Upper lobe of right lung (tissue), 1 donor: ENCODE results near the gene G0S2. TPM values are rescaled to one million over a fixed set of nuclear protein-coding genes. Genes with fewer than 3 reads are reported as not detected.

Source experiments
- ATAC-seq: fragments of 200-7000 bp; cut with Tn5 transposase; one replicate; pipeline ENCODE4 v1.9.1; 2020; ENCODE audit warnings: mild to moderate bottlenecking, moderate library complexity
- DNase-seq: peaks from one replicate; pipeline ENCODE4 v3.0.0-alpha.2; 2020
- H3K27ac ChIP-seq: fragments of 200-600 bp; one replicate; pipeline ENCODE4 v1.8.0; 2022
- H3K27me3 ChIP-seq: fragments of 200-600 bp; one replicate; pipeline ENCODE4 v1.8.0; 2022; ENCODE audit warnings: mild to moderate bottlenecking
- H3K36me3 ChIP-seq: fragments of 200-600 bp; one replicate; pipeline ENCODE4 v1.8.0; 2022
- H3K4me1 ChIP-seq: fragments of 200-600 bp; one replicate; pipeline ENCODE4 v1.8.0; 2022
- H3K4me3 ChIP-seq: fragments of 200-600 bp; one replicate; pipeline ENCODE4 v1.8.0; 2022; ENCODE audit warnings: mild to moderate bottlenecking
- H3K9me3 ChIP-seq: fragments of 200-600 bp; one replicate; pipeline ENCODE4 v1.8.0; 2022
- CTCF ChIP-seq: fragments of 200-600 bp; IDR thresholded peaks from one replicate; pipeline ENCODE4 v1.8.0; 2022; ENCODE audit warnings: antibody characterized with exemption
- intact Hi-C: fragments of 100-400 bp; cut with DNase I; formaldehyde crosslinking; loops from one replicate; pipeline ENCODE4 v1.11.0; 2022
- total RNA-seq: library from RNA; stranded (reverse); fragmentation: NEBNext Ultra II Directional; extraction: Animal tissue kit (Norgen Biotek cat#: 25700); gene quantifications from one replicate; pipeline ENCODE4 v1.2.1, GENCODE V29; 2021
- donor health status: DM: no; HTN: yes; CAD: no; lungs with severe emphysema.

G0S2 gene
- total RNA-seq, 1 donor from 2014 or later, result 36.5 TPM

DNA sequence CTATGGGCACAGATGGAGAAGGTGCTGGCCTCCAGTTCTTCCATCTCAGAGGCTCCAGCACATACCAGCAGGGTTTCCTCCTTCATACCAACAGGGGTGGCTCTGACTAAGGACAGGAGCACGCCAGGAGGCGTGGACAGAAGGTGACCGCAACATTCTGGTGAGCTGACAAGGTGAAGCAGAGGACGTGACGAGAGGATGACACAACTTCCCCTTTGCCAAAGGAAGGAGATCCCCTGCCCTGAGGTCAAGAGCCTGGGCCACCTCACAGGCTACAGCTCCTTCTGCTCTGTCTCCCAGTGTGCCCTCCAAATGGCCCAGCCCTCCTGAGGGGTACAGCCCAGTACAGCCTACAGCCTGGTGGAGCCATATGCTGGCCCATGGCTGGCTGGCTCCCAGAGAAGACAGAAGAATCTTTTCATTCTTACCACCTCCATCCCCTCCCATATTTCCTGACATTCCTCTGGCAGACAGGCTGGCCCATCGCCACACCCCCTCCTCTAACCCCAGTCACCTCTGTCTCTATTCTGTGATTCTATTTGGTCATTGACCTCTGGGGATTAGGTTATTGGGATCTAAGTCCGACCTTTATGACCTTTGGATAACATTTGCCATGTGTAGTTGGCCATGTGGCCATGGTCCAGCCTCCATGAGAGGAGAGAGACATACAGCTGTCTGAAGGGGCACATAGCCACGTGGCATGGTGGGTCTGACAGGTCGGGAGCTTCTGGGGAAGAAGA, 17.9 kb upstream of the G0S2 start:
- Histone ChIP-seq H3K4me1 (peaks cover 16% of the 10 kb centered on the region), H3K36me3 (no peaks in the 10 kb centered on the region), H3K27me3 (no peaks in the 10 kb centered on the region), H3K9me3 (no peaks in the 10 kb centered on the region), H3K27ac (no peak overlapping the region), H3K4me3 (no peak overlapping the region)
- intact Hi-C loops, result no loop called here
- no peak for TF ChIP-seq CTCF
- ATAC-seq (peak; percentile 26), DNase-seq (no peak)

DNA sequence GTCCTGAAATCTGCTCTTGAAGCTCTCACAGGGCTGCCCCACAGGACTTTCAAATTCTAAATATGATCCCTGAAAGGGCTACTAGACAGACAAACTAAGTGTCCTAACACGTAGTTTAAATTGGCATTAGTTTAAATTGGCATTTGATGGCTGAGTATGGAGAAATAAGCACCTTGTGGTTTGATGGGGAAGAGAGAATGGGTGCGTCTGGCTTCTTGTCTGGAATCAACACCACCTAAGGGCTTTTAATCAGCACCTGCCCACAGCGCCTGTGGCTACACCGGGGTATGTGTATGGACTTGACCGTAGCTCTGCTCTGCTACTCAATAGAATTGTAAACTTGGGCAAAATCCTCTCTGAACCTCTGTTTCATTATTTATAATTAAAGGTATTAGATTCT, 17.3 kb upstream of the G0S2 start:
- intact Hi-C loops, result no loop called here
- Histone ChIP-seq H3K9me3 (no peaks in the 10 kb centered on the region), H3K27ac (no peak overlapping the region), H3K4me3 (no peak overlapping the region), H3K4me1 (peaks cover 15% of the 10 kb centered on the region), H3K36me3 (no peaks in the 10 kb centered on the region), H3K27me3 (no peaks in the 10 kb centered on the region)
- TF ChIP-seq CTCF, result no peak
- DNase-seq (no peak), ATAC-seq (no peak)

DNA sequence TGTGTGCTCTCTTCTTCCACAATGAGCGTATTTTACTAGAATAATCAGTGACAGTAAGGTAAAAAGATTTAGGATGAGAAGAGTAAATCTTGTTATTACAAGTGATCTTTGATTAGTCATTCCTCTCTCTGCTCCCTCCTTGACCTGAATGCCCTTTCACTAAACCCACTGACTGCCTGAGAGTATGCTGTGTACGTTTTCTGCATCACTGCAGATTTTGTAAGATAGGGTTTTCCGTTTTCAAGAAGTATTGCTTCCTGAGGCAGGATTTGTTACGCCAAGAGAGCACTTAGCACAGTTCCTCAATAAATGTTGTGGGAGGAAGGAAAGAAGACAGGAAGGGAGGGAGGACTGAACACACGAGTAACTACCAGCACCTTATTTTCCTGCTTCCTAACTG, 15.3 kb upstream of the G0S2 start:
- no peak for DNase-seq
- H3K9me3 ChIP-seq, result no peaks in the 10 kb centered on the region
- peaks cover 10% of the 10 kb centered on the region for H3K4me1 ChIP-seq
- no peaks in the 10 kb centered on the region for H3K36me3 ChIP-seq
- TF ChIP-seq CTCF, result no peak
- H3K27ac ChIP-seq, result no peak overlapping the region
- peak; percentile 74 for ATAC-seq
- H3K27me3 ChIP-seq, result no peaks in the 10 kb centered on the region
- H3K4me3 ChIP-seq, result no peak overlapping the region
- intact Hi-C loops, result no loop called here

DNA sequence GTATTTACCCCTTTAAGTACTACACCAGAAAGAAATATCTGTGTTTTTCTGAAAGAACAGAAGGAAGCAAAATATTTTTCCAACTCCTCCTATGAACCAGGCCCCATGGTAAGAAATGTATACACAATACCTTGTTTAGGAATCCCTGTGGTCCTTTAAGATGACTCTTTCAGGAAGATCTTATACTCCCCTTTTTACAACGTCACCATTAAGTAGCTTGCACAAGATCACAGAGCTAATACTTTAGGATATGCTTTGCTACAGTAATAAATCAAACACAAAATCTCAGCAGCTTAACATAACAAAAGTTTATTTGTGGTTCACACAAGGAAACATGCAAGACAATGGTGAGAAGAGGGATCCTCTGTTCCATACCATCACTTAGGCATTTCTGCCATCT, 14.1 kb upstream of the G0S2 start:
- H3K9me3 ChIP-seq, result no peaks in the 10 kb centered on the region
- no peak overlapping the region for H3K27ac ChIP-seq
- H3K4me3 ChIP-seq, result no peak overlapping the region
- intact Hi-C loops, result no loop called here
- H3K4me1 ChIP-seq, result peaks cover 10% of the 10 kb centered on the region
- no peak for DNase-seq
- H3K36me3 ChIP-seq, result no peaks in the 10 kb centered on the region
- no peak for ATAC-seq
- no peak for TF ChIP-seq CTCF
- no peaks in the 10 kb centered on the region for H3K27me3 ChIP-seq

GRCh38 chr1:209662879-209663327, 12.3 kb upstream of the G0S2 start:
- TF ChIP-seq CTCF, result no peak
- intact Hi-C loops, result no loop called here
- DNase-seq (no peak), ATAC-seq (no peak)
- Histone ChIP-seq H3K36me3 (no peaks in the 10 kb centered on the region), H3K27ac (no peak overlapping the region), H3K4me1 (peaks cover 10% of the 10 kb centered on the region), H3K4me3 (no peak overlapping the region), H3K9me3 (no peaks in the 10 kb centered on the region), H3K27me3 (no peaks in the 10 kb centered on the region)

DNA sequence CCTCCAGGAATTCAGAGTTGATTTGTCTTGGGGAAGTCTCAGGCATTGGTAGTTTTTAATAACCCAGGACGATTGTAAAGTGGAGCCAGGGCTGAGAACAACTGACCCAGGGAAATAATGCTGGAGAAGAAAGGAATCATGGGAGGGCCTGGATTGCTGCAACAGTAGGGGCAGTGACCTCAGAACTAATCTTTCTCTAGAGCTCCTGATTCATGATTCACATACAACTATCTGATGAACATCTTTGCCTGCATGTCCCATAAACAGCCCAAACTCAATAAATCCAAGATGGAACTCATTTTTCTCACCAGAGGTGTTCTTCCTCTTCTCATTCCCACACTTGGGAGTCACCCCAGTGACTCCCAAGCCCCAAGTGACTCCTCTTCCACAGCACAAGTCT, 8.1 kb upstream of the G0S2 start:
- no peaks in the 10 kb centered on the region for H3K36me3 ChIP-seq
- H3K4me3 ChIP-seq, result no peak overlapping the region
- ATAC-seq, result no peak
- H3K27ac ChIP-seq, result no peak overlapping the region
- intact Hi-C loops, result no loop called here
- H3K27me3 ChIP-seq, result no peaks in the 10 kb centered on the region
- no peaks in the 10 kb centered on the region for H3K4me1 ChIP-seq
- DNase-seq, result no peak
- no peaks in the 10 kb centered on the region for H3K9me3 ChIP-seq
- no peak for TF ChIP-seq CTCF
